ENCODE measurements around the gene CYREN.
"Not testable (repeated sequence)": the region's sequence is repeated elsewhere in the genome, so short reads cannot be mapped to it uniquely, and the experiment has no call there.

Gene CYREN, protein sequence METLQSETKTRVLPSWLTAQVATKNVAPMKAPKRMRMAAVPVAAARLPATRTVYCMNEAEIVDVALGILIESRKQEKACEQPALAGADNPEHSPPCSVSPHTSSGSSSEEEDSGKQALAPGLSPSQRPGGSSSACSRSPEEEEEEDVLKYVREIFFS
- 6.6 to 45.1 (median 32.7) reads per million in 18 experiments for total RNA-seq

DNA sequence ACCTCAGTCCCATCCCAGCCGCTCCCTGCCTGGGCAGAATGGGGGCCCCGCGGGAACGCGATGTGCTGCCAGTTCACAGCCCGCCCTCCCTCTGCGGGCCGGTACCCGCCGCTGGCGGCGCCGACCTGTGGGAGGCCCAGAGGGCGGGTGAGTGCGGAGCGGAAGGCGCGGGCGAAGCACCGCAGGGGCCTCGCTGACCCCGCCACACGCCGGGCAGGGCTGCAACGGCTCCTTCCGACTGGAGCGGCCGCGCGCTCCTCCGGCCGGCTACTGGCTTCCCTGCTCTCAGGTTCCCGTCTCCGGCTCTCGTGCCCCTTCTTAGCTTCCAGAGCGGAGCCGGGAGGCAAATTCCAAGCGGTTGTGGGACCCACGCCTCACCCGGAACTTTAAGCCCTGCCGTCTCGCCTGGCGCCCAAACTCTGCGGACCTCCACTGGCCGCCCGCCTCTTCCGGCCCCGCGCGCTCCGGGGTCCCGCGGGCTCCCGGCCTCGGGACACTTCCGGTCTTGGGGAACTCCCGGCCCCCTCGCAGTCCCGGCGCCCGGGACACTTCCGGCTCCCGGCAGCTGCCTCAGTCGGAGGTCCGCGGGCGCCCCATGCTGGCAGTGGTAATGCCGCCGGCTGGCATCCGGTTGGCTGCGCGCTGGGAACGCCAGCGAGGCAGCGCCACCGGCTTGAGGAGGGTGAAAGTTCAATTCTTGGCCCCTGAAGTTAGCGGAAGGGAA is at the start of gene CYREN:
TSS of gene CYREN (minus strand) at position 434 of the 724 bp plus-strand sequence. CDS start 1,785 bp downstream, outside the sequence.
- peak; percentile 96 to 98 for DNase-seq

DNA sequence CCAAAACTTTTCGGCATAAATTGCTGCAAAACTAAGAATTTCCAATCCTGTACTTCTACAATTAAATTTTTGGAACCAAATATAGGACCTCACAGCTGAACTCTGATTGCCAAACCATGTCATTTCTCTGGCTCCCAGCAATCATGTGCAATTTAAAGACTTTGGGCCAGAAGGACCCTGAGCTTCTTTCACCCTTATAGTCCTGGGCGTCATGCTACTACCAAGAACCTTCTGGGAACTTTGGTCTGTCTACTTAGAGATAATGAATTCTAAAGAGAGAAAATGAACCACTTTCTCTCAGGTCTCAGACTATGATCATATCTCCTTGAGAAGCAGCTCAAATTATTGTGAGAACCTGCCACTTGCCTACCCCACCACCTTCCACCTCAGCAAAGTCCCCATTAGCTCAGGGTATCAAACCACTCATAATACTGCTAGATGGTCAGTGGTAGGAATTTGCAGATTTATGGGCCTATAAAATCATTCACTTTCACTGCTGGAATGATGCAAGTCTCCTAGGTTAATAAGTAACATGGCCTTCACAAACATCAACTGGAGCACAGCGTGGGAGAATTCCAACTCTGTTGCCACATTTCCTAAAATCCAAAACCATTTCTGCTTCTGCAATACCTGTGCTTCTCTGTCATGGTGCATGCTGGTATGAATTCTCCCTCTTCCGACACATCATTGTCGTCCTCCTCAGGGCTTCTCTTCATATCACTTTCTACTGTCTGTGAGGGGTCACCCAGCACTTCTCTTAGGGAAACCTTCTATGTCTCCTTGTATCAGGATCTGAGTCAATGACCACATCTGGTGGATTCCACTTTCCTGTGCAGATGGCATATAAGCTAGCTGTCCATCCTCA is 47.4 kb upstream of the CYREN start:
- DNase-seq, result no peak

DNA sequence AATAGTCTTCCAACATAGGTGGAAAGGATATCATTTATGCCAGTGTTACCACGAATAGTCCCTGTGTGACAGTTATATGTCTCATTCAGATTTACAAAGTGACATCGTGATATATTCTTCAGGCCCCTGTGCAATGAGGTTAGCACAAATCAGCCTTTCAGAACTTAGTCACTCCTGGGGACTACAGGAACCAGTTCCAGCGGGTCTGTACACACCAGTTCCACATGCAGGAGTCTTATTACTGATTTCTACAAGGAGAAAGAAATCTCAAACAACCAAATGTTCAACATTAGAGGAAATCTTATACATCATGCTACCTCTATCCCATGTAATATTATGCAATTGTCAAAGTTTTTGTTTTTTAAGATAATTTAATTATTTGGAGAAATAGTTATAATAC is 45.2 kb upstream of the CYREN start:
- DNase-seq, result no peak

DNA sequence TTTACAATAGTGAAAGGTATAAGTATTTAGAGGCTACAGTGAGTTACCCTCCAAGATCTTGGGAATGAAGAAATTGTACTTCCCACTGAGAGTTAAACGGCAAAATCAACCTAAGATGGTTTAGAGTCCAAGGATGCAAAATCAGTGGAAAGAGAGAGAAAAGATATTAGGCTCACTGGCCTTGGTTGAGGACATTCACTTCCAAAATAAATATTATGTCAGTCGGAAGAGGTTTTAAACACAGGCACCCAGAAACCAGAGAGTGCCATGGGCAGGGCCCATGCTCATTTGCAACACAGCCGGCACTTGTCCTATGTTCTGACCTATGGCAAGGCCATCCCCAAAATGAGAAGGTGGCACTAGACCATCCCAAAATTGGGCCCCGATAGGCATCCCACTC is 44.7 kb upstream of the CYREN start:
- no peak for DNase-seq

DNA sequence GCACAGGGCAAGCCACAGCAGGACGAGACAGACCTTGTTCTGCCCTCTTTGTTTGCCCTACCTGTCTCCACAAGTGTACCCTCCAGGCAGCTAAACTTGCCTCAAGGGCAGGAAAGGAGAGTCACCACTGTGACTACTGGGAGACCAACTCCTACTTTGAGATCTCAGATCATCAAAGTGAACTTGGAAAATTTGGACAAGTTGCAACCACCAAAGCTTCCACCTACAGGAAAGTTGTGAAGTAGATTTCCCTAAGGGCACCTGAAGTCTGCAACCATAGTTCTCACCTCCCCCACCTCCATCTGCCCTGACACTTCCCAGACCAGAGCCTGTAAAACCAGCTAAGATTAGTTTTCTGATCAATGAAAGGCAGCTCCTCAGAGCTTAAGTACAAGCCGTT is 43.3 kb upstream of the CYREN start:
- no peak for DNase-seq

DNA sequence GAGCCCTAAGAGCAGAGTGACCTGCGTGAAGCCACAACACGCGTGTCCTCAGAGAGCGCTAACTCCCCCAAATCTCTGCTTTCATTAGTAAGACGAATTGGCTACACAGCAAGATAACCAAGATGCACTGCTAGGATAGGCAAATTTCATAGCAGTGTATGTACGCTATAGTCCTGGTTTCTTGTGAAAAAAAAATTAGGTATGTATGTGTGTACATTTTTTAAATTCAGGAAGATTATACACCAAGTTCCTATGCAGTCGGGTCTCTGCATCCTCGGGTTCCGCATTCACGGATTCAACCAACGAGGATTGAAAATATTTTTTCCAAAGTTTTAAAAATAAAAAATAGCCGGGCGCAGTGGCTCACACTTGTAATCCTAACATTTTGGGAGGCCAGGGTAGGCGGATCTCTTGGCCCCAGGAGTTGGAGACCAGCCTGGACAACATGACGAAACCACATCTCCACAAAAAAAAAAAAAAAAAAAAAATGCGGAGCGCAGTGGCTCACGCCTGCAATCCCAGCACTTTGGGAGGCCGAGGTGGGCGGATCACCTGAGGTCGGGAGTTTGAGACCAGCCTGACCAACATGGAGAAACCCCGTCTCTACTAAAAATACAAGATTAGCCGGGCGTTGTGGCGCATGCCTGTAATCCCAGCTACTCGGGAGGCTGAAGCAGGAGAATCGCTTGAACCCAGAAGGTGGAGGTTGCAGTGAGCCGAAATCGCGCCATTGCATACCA is 41.6 kb upstream of the CYREN start:
- not testable (repeated sequence) for DNase-seq

DNA sequence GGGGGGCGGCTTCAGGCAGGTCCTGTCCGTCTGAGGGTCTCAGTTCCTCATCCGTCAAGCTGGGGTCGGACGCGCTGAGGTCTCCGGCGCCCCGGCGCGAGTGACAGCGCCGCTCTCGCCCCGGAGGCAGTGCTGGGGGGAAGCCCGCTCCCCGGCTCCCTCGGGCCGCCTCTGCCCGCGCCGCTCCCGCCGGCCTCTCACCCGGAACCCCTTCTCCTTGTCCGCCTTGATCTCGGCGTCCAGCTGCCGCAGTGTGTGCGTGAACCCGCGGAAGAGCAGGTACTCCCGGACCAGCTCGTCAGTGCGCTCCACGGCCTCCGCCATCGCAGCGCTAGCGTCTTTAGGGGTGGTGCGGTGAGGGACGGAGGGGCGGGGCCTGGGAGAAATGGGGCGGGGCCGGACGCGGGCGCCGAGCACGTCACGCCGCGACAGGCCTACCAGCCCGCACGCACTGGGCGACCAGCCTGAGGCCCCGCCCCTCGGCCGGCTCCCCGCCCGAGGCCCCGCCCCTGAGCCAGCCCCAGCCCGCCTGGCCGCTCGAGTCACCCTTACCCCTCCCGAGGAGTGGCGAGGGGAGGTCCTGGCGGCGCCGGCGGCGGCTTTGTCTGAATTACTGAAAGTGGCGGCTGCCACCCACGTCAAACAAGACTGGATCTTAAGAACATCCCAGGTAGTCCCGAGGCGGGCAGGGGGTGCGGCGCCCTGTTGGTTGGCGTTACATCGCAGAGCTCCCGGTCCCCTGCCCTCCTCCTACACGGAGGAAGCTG is 40.9 kb upstream of the CYREN start, which contains the start of gene WDR91:
TSS of gene WDR91 (minus strand) at position 348 of the 767 bp plus-strand sequence. CDS start at position 324, 24 bp downstream.
- DNase-seq, result peak; percentile 93 to 94

DNA sequence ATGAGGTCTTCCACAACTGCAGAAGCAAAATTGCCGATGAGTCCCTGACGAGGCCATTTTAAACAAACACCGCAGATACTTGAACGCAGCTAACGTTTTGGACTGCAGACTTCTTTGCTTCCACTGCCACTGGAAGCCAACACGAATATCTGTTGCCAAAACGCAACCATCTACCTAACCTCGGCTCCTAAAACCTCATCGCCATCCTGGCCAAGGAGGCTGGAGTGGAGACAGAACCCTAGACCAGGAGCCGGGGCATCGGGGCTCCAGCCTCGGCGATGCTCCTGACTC is 40.3 kb upstream of the CYREN start:
- DNase-seq, result peak in 1 of 2 donors; percentile 37

DNA sequence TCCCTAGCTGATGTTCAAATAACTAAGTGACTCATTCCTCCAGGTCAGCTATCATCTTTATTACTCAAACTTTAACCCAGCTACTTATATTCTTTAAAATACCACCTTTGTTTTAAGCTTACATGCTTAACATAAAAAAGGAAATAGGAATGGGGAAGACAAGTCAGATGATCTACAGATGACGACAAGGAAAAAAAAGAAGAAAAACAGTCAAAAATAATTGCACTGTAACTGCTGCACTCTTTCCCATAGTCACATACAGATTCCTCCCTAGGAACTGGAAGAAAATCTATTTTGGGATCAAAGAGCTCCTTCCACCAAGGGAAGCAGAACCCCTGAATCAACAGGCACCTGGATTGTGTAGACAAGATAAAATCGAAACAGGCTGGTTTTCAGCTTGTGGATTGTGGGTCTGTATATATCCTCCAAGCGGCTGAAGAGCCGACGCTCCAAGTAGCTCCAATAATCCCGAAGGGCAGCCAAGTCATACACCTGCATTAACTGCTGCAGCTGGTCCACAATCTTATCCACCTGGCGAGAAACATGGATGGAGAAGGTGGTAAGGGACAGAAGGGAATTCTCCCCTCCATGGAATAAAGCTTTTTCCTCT is 38.8 kb upstream of the CYREN start:
- DNase-seq, result peak; percentile 25 to 64

DNA sequence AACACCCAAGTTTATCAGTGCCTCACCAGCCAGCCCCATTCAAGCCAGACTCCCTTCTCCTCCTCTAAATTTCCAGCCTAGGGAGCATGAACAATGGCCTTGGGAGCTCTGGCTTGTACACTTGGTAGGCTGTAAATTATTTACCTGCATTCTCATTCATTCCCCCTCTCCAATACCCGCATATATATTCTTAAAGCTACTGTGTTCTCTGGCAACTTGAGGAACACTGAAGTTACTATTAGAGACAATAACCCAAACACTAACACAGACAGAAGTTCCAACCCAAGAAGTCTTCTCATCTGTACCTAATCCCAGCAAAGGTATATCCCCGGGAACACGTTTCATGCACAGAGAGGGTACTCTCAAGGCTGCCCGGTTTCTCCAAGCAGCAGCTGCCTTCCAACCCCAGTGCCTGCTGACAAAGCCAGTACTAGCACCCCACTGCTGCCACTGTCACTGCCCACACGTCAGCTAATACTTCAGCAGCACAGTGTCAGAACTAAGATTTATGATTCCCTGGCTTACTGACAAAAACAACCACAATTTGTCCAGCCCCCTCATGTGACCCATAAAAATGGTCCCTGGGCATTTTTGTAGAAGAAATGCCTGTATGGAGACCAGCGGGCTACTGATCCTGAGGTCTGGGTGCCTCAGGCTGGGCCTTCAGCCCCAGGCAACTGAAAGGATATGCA is 37.7 kb upstream of the CYREN start:
- peak; percentile 18 to 44 for DNase-seq

DNA sequence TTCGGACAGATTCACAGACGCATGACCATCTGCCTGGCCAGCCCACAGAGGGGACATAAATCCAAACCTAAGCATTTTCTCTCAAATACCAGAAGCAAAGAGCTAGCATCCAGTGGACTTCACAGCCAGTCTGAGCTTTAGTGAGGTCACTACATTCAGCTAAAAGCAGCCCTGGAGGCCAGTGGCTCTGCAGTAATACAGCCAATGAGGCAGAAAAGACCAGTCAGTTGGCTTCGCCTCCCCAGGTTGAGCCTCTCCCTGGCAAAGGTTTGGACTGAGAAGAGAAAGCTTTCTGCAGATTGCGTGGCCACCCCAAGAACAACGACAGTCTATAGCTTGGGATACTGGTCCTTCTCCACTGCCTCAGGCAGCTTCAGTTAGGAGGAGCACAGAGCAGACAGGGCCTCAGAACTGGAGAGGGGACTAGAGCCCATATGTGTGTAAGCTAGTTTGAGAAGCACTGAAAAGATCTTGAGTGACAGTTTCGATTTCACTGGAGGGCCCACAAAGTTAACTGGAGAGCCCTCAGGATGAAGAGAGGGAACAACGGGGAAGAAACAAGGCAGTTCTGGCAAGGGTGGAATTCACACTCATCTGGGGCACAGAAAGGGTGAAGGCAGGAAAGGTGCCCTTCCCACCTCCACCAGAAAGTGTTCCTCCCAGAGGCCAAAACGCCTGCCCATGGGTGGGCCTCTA is 37.0 kb upstream of the CYREN start:
- no peak for DNase-seq

DNA sequence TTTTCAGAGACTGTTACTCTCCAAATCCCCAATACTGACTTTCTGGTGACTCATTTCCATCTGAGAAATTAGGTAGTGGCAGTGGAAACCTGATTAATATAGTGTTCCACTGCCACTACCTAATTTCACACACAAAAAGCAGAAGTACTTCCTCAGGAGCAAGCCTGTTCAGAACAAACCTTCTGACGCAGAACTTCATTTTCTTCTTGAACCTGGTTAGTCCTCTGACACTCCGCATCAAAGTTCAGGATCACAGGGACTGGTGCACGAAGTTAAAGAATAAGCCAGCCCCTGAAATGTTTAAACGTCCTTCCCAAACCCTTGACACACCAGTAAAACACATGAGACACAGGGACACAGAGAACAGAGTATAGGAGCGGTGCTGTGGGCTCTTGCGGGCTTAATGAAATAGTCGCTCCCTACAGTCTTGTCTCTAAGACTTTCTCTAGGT is 36.5 kb upstream of the CYREN start:
- peak; percentile 12 to 17 for DNase-seq

DNA sequence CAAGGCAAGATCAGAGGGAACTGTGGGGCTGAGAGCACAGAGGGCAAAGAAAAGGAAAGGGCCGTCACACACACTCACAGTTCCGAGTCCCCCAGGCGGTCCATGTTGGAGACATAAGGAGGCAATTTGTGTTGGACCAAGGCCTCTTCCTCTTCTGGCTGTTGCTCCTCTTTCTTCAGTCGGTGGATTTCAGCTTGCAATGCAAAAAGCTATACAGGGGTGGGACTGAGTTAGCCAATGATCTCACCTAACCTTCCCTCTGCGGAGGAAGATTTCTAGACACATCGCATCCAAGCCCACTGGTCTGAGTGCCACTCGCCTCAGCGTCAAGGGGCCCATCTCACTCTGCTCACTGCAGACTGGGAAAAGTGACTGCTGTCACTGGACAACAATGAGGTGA is 35.3 kb upstream of the CYREN start:
- DNase-seq, result no peak

DNA sequence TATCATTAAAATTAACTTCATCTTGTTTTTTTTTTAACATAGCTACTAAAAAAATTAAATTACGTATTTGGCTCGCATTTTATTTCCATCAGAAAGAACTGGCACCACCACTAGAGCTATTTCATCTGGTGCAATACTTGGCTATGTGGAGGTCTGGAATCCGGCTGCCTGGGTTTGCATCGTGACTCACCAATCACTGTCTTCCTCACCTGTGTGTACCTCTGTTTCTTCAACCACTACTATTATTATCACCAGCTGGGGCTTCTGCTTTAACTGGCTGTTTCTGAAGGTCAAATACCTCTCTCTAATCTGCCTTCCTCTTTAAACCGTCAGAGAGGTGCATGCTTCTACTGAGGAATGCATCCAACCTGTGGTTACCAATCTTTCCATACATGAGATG is 34.4 kb upstream of the CYREN start:
- DNase-seq, result no peak

DNA sequence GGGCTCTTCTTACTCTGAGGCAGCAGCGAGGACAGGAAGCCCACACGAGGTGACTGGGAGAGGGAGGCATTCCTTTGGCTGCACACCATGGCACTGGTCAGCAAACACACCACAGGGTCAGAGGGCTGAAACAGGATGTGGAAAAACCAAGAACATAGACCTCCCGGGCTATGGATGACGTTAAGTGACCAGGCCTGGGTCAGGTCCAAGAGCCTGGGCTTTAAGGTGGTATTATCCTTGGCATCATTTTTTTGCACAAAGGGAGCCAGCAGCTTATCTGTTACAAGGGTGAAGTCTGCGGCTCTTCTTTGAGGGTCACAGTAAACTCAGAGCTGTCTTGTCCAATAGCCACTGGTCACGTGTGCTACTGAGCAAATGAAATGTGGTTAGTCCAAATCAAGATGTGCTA is 33.8 kb upstream of the CYREN start:
- no peak for DNase-seq

DNA sequence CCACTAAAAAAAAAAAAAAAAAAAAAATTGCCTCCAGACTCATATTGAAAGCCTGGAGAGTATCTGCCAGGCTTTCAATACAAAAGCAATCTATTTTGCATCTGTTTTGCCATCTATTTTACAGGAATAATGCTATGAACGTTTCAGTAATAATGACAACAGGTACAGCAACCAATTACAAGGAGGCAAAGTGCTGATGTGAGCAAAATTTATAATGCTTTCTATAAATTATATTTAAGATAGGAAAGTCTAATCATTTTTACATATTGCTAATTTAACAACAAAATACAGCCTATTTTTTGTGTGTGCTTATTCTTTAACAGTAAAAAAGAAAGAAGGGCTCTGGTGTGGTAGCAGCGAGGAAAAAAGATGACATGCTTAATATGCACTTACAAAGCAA is 30.8 kb upstream of the CYREN start:
- DNase-seq, result no peak

DNA sequence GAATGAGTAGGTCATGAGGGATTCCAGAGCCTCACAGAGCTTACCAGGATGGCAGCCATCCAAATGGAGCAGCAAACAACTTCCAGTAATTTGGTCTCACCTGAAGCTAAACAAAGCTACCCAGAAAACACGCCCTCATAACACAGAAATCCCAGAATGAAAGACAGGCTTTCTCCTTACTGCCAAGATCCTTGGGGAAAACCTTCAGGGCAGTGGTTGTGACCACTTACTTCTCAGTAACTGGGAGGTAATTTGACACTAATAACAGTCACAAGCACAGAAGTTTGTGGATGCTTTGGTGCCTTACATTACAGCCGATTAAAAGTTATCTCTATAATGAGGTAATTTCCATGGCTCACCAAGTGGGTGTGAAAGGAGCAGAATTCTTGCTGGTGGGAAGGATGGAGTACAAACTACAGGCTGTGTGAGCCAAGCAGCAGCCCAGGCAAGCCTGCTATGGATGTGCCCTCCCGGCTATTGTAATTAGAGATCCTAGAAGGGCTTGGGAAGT is 30.4 kb upstream of the CYREN start:
- DNase-seq, result no peak

DNA sequence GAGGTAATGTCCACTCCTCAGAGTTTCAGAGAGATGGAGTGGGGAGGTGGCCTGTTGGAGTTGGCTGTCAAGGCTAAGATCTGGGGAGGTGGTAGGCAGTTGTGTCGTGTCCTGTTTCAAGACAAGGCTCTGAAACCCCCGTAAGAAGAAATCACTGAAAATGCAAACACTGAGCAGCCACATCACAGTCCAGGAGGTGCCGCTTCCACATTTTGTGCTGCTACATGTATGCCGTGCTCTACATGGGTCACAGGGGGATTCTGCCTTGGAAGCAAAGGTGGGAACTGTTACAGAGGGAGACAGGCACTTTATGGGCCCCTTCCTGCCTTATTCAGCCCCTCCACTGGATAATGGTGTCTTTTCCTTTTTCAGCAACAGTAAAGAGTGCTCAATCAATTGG is 28.9 kb upstream of the CYREN start:
- DNase-seq, result no peak

DNA sequence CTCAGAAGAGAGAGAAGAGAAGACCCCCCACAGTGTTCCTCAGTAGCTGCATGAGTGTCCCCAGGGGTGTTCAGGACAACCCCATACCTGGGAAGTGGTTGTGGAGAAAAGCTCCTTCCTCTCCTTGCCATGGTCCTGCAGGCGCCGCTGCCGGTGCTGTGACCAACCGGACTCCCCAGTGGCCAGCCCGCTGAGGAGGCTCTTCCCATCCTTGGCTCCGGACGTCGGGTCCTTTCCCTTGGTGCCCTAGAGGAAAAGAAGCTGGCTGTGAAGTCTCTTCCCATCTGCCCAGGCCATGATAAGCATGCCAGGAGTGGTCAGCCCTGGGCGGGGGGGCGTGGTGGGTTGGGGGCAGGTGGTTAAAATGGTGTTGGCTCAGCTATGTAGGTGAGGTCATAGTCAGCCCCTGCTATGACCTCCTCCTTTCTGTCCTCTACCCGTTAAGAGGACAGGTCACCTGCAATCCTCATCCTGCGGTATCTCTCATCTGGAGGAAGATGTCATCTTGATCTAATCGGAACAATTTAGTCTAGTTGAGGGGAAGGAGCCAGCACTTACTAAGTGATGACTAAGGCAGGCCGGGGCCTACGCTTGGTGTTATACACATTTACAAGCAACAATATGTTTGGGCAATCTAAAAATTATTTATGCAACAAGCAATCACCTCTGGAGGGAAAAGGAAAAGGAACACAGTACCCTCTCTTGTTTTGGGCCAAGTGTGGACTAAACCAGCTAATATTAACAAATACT is 27.6 kb upstream of the CYREN start:
- no peak for DNase-seq

Data from inflammatory macrophage (primary cell).